MCF 10A (cell line): ENCODE measurements around the gene TEX101. TPM values are rescaled to one million over a fixed set of nuclear protein-coding genes. Genes with fewer than 3 reads are reported as not detected.
"Not testable (repeated sequence)": the region's sequence is repeated elsewhere in the genome, so short reads cannot be mapped to it uniquely, and the experiment has no call there.

Source experiments
- BruUV-seq: library from RNA; stranded (reverse); fragments of 400-500 nt; replicated peaks from 2 replicates; lab custom pipeline; 2021; lab: Mats Ljungman, UMichigan
- CTCF ChIA-PET: fragments of 300-600 bp; sonication (Branson Sonifier 250); formaldehyde crosslinking; extraction: SDS; loops from one replicate; lab custom pipeline; 2021; ENCODE audit warnings: antibody characterized with exemption, inconsistent platforms; lab: Yijun Ruan, JAX
- POLR2A ChIA-PET: fragments of 300-600, 350-650 bp; sonication (Branson Sonifier 250); formaldehyde crosslinking; extraction: SDS; loops from one replicate; lab custom pipeline; 2020; ENCODE audit warnings: antibody characterized with exemption, inconsistent platforms; lab: Yijun Ruan, JAX
- DNase-seq: peaks from one replicate; pipeline ENCODE4 v3.0.0-alpha.2; 2018; ENCODE audit not compliant: unreplicated experiment
- H3K27ac Mint-ChIP-seq: one replicate; pipeline ENCODE4 v1.8.0; 2022; ENCODE audit warnings: mild to moderate bottlenecking, low read depth, mixed read lengths; ENCODE audit not compliant: unreplicated experiment
- H3K27me3 Mint-ChIP-seq: one replicate; pipeline ENCODE4 v1.8.0; 2022; ENCODE audit warnings: mixed read lengths; ENCODE audit not compliant: insufficient read depth, unreplicated experiment
- H3K36me3 Mint-ChIP-seq: one replicate; pipeline ENCODE4 v1.8.0; 2022; ENCODE audit warnings: mild to moderate bottlenecking, moderate library complexity, mixed read lengths; ENCODE audit not compliant: insufficient read depth, unreplicated experiment
- H3K4me1 Mint-ChIP-seq: one replicate; pipeline ENCODE4 v1.8.0; 2022; ENCODE audit warnings: mixed read lengths; ENCODE audit not compliant: insufficient read depth, unreplicated experiment
- H3K4me3 Mint-ChIP-seq: one replicate; pipeline ENCODE4 v1.8.0; 2022; ENCODE audit warnings: mild to moderate bottlenecking, moderate library complexity, mixed read lengths; ENCODE audit not compliant: unreplicated experiment
- H3K9me3 Mint-ChIP-seq: one replicate; pipeline ENCODE4 v1.8.0; 2022; ENCODE audit warnings: mixed read lengths; ENCODE audit not compliant: unreplicated experiment
- intact Hi-C: fragments of 100-400 bp; cut with micrococcal nuclease; formaldehyde crosslinking; loops from 2 replicates; pipeline ENCODE4 v1.14.1; 2022
- total RNA-seq: library from RNA; stranded (reverse); gene quantifications from 2 replicates; pipeline ENCODE4 v1.2.3, GENCODE V29; 2022
- TF ChIP-seq, protein P1 (sequence below): fragments of 200-600 bp; IDR thresholded peaks from one replicate; pipeline ENCODE4 v1.8.0; 2022; ENCODE audit warnings: antibody characterized with exemption, mild to moderate bottlenecking; ENCODE audit not compliant: unreplicated experiment

TEX101 gene
- total RNA-seq, 1 experiment from 2014 or later, result not detected

DNA sequence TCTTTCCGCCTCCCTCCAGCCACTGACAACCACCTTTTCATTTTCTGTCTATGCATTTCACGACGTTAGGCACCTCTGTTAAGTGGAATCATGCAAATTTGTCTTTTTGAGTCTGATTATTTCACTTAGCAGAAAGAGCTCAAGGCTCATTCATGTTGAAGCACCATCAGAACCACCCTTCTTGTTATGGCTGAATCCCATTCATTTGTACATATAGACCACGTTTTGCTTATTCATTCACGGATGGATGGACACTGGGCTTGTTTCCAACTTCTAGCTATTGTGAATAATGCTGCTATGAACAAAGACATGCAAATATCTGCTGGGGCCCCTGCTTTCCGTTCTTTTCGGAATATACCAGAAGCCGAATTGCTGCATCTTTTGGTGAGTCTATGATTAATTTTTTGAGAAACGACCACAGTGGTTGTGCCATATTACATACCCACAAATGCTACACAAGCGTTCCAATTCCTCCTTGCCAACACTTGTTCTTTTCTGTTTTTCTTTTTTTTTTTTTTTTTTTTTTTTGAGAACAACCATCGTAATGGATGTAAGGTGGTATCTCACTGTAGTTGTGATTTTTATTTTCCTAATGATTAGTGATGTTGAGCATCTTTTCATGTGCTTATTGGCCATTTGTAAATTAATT lies 23.7 kb upstream of the TEX101 start:
- H3K4me3 Mint-ChIP-seq, intact Hi-C loops, H3K9me3 Mint-ChIP-seq, H3K27ac Mint-ChIP-seq, H3K36me3 Mint-ChIP-seq, POLR2A ChIA-PET, H3K4me1 Mint-ChIP-seq, CTCF ChIA-PET, BruUV-seq: not testable (repeated sequence)
- H3K27me3 Mint-ChIP-seq, result peaks cover 62% of the 10 kb centered on the region
- DNase-seq, result peak; percentile 53

DNA sequence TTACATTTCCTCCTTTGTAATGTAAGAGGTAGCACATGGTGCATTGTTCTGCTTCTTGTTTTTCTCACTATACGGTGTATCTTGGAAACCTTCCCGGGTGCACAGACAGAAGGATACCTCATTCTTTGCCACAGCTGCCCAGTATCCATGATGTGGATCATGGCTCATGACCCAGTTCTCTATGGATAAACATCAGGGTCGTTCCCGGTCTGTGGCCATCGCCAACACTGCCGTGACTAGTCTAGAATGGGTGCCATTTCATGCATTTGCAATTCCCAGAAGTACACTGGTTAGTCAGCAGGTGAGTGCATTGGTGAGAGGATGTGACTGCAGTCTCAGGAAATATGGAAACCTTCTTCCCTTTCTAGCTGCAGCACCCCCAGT lies 23.1 kb upstream of the TEX101 start:
- BruUV-seq, intact Hi-C loops, POLR2A ChIA-PET, H3K4me1 Mint-ChIP-seq, H3K4me3 Mint-ChIP-seq, H3K9me3 Mint-ChIP-seq, DNase-seq, H3K36me3 Mint-ChIP-seq, CTCF ChIA-PET, H3K27ac Mint-ChIP-seq: not testable (repeated sequence)
- H3K27me3 Mint-ChIP-seq, result peaks cover 62% of the 10 kb centered on the region

DNA sequence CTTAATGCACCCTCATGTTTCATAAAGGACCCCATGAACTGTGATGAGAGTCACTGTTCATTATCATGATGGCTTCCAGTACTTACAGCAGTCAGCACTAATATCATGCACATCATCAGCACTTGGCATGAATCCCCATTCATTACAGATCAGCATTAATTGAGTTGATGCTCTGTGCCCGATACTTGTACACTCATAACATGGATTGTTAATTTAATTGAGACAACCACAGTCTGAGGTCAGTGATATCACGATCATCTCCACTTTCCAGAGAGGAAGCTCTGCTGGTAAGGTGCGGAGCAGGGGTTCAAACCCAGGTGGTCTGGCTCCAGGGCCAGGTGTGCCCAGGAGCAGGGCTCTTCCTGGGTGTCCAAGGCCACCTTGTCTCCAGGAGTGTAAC lies 21.2 kb upstream of the TEX101 start:
- DNase-seq, H3K27ac Mint-ChIP-seq, H3K4me3 Mint-ChIP-seq, H3K4me1 Mint-ChIP-seq, intact Hi-C loops, H3K9me3 Mint-ChIP-seq, BruUV-seq, H3K36me3 Mint-ChIP-seq: not testable (repeated sequence)
- POLR2A ChIA-PET, result interaction anchor here (0.7 kb wide), 1 partner anchor 887 kb away, joined by 3 read pairs; no protein-coding TSS in a partner anchor
- CTCF ChIA-PET, result interaction anchor here (1.5 kb wide), 1 partner anchor 39 kb away, joined by 5 read pairs; no protein-coding TSS in a partner anchor
- peaks cover 50% of the 10 kb centered on the region for H3K27me3 Mint-ChIP-seq

DNA sequence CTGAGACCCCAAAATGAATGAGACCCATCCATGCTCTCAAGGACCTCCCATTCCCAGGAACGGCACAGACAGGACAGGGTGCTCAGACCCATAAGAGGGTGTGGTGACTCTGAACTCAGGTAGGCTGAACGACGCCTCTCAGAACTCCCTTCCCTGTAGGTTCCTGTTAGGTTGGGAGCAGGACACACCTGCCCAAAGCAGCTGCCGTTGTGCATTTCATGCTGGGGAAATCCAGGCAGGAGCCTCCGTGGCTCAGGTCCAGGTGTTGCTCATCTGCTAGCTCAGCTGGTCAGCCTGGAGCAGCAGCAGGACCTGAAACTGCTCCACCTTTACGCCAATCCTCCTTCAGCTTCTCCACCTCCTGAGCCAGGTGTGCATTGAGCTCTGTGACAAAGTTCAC lies 19.1 kb upstream of the TEX101 start:
- peak; percentile 12 for DNase-seq
- Mint-ChIP-seq H3K4me1 (no peaks in the 10 kb centered on the region), H3K4me3 (no peak overlapping the region), H3K27ac (no peak overlapping the region), H3K27me3 (peaks cover 29% of the 10 kb centered on the region), H3K36me3 (no peaks in the 10 kb centered on the region), H3K9me3 (no peaks in the 10 kb centered on the region)
- TF ChIP-seq, protein P1, sequence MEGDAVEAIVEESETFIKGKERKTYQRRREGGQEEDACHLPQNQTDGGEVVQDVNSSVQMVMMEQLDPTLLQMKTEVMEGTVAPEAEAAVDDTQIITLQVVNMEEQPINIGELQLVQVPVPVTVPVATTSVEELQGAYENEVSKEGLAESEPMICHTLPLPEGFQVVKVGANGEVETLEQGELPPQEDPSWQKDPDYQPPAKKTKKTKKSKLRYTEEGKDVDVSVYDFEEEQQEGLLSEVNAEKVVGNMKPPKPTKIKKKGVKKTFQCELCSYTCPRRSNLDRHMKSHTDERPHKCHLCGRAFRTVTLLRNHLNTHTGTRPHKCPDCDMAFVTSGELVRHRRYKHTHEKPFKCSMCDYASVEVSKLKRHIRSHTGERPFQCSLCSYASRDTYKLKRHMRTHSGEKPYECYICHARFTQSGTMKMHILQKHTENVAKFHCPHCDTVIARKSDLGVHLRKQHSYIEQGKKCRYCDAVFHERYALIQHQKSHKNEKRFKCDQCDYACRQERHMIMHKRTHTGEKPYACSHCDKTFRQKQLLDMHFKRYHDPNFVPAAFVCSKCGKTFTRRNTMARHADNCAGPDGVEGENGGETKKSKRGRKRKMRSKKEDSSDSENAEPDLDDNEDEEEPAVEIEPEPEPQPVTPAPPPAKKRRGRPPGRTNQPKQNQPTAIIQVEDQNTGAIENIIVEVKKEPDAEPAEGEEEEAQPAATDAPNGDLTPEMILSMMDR, result no peak
- BruUV-seq, result no TSS peak
- POLR2A ChIA-PET, result no interaction called here
- CTCF ChIA-PET, result interaction anchor here (1.4 kb wide), 1 partner anchor 30 kb away, joined by 3 read pairs; no protein-coding TSS in a partner anchor
- intact Hi-C loops, result no loop called here

DNA sequence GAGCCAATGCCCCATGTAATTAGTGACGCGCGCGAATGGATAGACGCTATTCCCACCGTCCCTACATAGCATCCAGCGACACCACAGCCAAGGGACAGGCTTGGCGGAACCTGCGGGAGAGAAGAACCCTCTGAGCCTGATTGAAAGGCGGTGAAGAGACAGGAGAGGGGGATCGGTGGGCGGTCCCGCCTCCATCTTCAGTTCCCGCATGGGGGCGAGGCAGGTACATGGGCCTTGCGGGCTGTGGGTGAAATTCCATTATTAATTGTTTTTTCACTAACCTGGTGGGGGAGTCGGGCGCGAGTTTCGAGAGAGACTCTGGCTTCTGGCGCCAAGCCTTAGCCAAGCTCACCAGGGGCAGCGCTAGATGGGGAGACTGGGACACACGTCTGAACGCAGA lies 8.4 kb upstream of the TEX101 start:
- no TSS peak for BruUV-seq
- Mint-ChIP-seq H3K9me3 (no peaks in the 10 kb centered on the region), H3K27me3 (no peaks in the 10 kb centered on the region), H3K4me3 (no peak overlapping the region), H3K36me3 (no peaks in the 10 kb centered on the region), H3K4me1 (no peaks in the 10 kb centered on the region), H3K27ac (no peak overlapping the region)
- intact Hi-C loops, result no loop called here
- DNase-seq, result no peak
- POLR2A ChIA-PET, result no interaction called here
- TF ChIP-seq, protein P1, result no peak
- CTCF ChIA-PET, result interaction anchor here (0.6 to 3.3 kb wide), 2 partner anchors 19 to 98 kb away, joined by 3 to 19 read pairs; no protein-coding TSS in a partner anchor
